Measurements from ENCODE around the gene RGS17.

GRCh38 chr6:153069897-153070296, 61.2 kb downstream of the RGS17 start:
- no peak for TF ChIP-seq CTCF (conservative IDR thresholded peaks at IDR 0.05)
- no peak for TF ChIP-seq EZH2 (IDR thresholded peaks at IDR 0.05; ENCODE audit: low read depth)
